Keratinocyte (primary cell): ENCODE results near the gene RAB11FIP3. TPM values are rescaled to one million over a fixed set of nuclear protein-coding genes. Genes with fewer than 3 reads are reported as not detected.

Experiments used
- DNase-seq: peaks from one replicate; pipeline ENCODE4 v3.0.0-alpha.2; 2011; ENCODE audit warnings: low read depth, missing footprints, low spot score
- FAIRE-seq: peaks from 2 replicates; lab custom pipeline; 2011; peaks lifted over from hg19 to GRCh38; lab: Jason Lieb, UNC
- H2AFZ ChIP-seq: 2 replicates; pipeline ENCODE4 v1.6.0; 2012; ENCODE audit warnings: low read length, control low read depth, inconsistent platforms; ENCODE audit not compliant: control insufficient read depth
- H3K27ac ChIP-seq: 2 replicates; pipeline ENCODE4 v1.5.1; 2011; ENCODE audit warnings: low read length; ENCODE audit not compliant: control insufficient read depth, insufficient read depth
- H3K27me3 ChIP-seq: 3 replicates; pipeline ENCODE4 v1.6.0; 2011; ENCODE audit warnings: low read length; ENCODE audit not compliant: control insufficient read depth, insufficient read depth; ENCODE audit errors: extremely low read depth
- H3K36me3 ChIP-seq, 2 experiments: 2 replicates in 1 of 2; 3 replicates in 1 of 2; pipeline ENCODE4 v1.5.1; 2011; ENCODE audit warnings: low read length in 2 of 2, mild to moderate bottlenecking in 1 of 2; ENCODE audit not compliant: control insufficient read depth in 2 of 2, insufficient read depth in 2 of 2; ENCODE audit errors: extremely low read depth in 1 of 2
- H3K4me1 ChIP-seq: 3 replicates; pipeline ENCODE4 v1.5.1; 2011; ENCODE audit warnings: low read length; ENCODE audit not compliant: control insufficient read depth, insufficient read depth; ENCODE audit errors: extremely low read depth
- H3K4me2 ChIP-seq: 3 replicates; pipeline ENCODE4 v1.6.0; 2011; ENCODE audit warnings: low read depth, low read length; ENCODE audit not compliant: control insufficient read depth, insufficient read depth; ENCODE audit errors: extremely low read depth
- H3K4me3 ChIP-seq, 3 experiments: fragments of 200-600 bp in 1 of 3; sonication (generic) in 1 of 3; 2 replicates in 2 of 3; 3 replicates in 1 of 3; pipeline ENCODE4 v1.5.1; 2011 to 2016; ENCODE audit warnings: low read length in 3 of 3, mild to moderate bottlenecking in 3 of 3, control low read depth in 2 of 3, inconsistent platforms in 1 of 3, low read depth in 1 of 3, mixed read lengths in 1 of 3, mixed run types in 1 of 3, moderate library complexity in 1 of 3; ENCODE audit not compliant: control insufficient read depth in 2 of 3, insufficient read depth in 2 of 3; ENCODE audit errors: extremely low read depth in 1 of 3
- H3K79me2 ChIP-seq: 2 replicates; pipeline ENCODE4 v1.6.0; 2012; ENCODE audit warnings: low read length; ENCODE audit not compliant: control insufficient read depth, insufficient read depth
- H3K9ac ChIP-seq: 3 replicates; pipeline ENCODE4 v1.6.0; 2011; ENCODE audit warnings: low read length; ENCODE audit not compliant: control insufficient read depth, insufficient read depth; ENCODE audit errors: extremely low read depth
- H3K9me1 ChIP-seq: 3 replicates; pipeline ENCODE4 v1.6.0; 2011; ENCODE audit warnings: low read length; ENCODE audit not compliant: control insufficient read depth, insufficient read depth; ENCODE audit errors: extremely low read depth
- H3K9me3 ChIP-seq: 2 replicates; pipeline ENCODE4 v1.5.1; 2012; ENCODE audit warnings: low read depth, low read length; ENCODE audit not compliant: control insufficient read depth
- H4K20me1 ChIP-seq: 3 replicates; pipeline ENCODE4 v1.6.0; 2011; ENCODE audit warnings: low read length; ENCODE audit not compliant: control insufficient read depth, insufficient read depth; ENCODE audit errors: extremely low read depth
- CTCF ChIP-seq, 3 experiments: IDR thresholded peaks in 1 of 3; conservative IDR thresholded peaks in 1 of 3; optimal IDR thresholded peaks in 1 of 3; 2 replicates in 2 of 3; 3 replicates in 1 of 3; pipeline versions ENCODE3 to v1.5.1; 2011; ENCODE audit warnings: low read length in 3 of 3, mild to moderate bottlenecking in 3 of 3, moderate library complexity in 2 of 3, control low read depth in 1 of 3, inconsistent platforms in 1 of 3; ENCODE audit not compliant: insufficient read depth in 2 of 3; ENCODE audit errors: extremely low read depth in 1 of 3
- EZH2 ChIP-seq: IDR thresholded peaks from one replicate; pipeline ENCODE4 v1.6.1; 2012; ENCODE audit warnings: inconsistent platforms, mild to moderate bottlenecking, low read length, moderate library complexity
- dilution Hi-C: fragments of 300-500 bp; cut with MboI; formaldehyde crosslinking; loops from one replicate; pipeline ENCODE4 v1.7.0; 2020; ENCODE audit warnings: low sequenced_read_pairs; ENCODE audit not compliant: extremely low pct_ligation_motif_present
- polyA plus RNA-seq, 5 experiments: library from polyadenylated mRNA; depleted of rRNA in 3 of 5; stranded (reverse) in 3 of 5; stranded (forward) in 1 of 5; unstranded in 1 of 5; fragments of >200 nt; gene quantifications; 1 replicate in 1 of 5; 2 replicates in 3 of 5; 3 replicates in 1 of 5; pipeline versions ENCODE4 v1.2.1 to v1.2.3, GENCODE V29; 2011 to 2012; ENCODE audit warnings: missing spikeins in 2 of 5, low read depth in 1 of 5, low replicate concordance in 1 of 5

Gene RAB11FIP3
- polyA plus RNA-seq, 1 donor (not counting 4 experiments of a cell fraction or from before 2014, with no cell fraction given): 6.4 TPM

GRCh38 chr16:508884-509736 lies 83.7 kb downstream of the RAB11FIP3 start:
- Histone ChIP-seq H3K4me1 (no peaks in the 10 kb centered on the region), H3K4me2 (no peak overlapping the region), H3K4me3 (no peak overlapping the region), H3K9me3 (no peaks in the 10 kb centered on the region), H3K9me1 (no peaks in the 10 kb centered on the region), H3K36me3 (peaks cover 4 to 20% of the 10 kb centered on the region in 2 experiments), H3K9ac (no peak overlapping the region), H3K27me3 (no peaks in the 10 kb centered on the region), H4K20me1 (no peaks in the 10 kb centered on the region), H3K79me2 (no peaks in the 10 kb centered on the region), H3K27ac (no peak overlapping the region), H2AFZ (no peak overlapping the region)
- dilution Hi-C loops: no loop called here
- no peak for DNase-seq
- TF ChIP-seq EZH2 (no peak), CTCF (optimal IDR thresholded peaks at IDR 0.05 in 1 of 3, IDR thresholded peaks at IDR 0.05 in 1 of 3, conservative IDR thresholded peaks at IDR 0.05 in 1 of 3; ENCODE audit: extremely low read depth in 1 of 3, insufficient read depth in 2 of 3, low read length in 3 of 3) (no peak)
- no peak for FAIRE-seq

- Histone ChIP-seq H3K36me3 (peaks cover 6 to 18% of the 10 kb centered on the region in 2 experiments), H3K79me2 (no peaks in the 10 kb centered on the region), H3K27me3 (no peaks in the 10 kb centered on the region), H3K9me1 (no peaks in the 10 kb centered on the region), H4K20me1 (no peaks in the 10 kb centered on the region), H3K9me3 (no peaks in the 10 kb centered on the region), H2AFZ (no peak overlapping the region), H3K27ac (no peak overlapping the region), H3K4me2 (no peak overlapping the region), H3K9ac (no peak overlapping the region), H3K4me1 (no peaks in the 10 kb centered on the region), H3K4me3 (no peak overlapping the region)
- no peak for FAIRE-seq
- dilution Hi-C loops: no loop called here
- no peak for DNase-seq
- TF ChIP-seq EZH2: no peak
These were observed 84.8 kb downstream of the RAB11FIP3 start for GRCh38 chr16:510066-510825.
